Kasumi-1 (cell line): Measurements from ENCODE around the gene WDFY4.

Experiments
- DNase-seq, 2 experiments: peaks; one replicate each; lab custom pipeline; 2025; lab: John Stamatoyannopoulos, UW

WDFY4 gene

DNA sequence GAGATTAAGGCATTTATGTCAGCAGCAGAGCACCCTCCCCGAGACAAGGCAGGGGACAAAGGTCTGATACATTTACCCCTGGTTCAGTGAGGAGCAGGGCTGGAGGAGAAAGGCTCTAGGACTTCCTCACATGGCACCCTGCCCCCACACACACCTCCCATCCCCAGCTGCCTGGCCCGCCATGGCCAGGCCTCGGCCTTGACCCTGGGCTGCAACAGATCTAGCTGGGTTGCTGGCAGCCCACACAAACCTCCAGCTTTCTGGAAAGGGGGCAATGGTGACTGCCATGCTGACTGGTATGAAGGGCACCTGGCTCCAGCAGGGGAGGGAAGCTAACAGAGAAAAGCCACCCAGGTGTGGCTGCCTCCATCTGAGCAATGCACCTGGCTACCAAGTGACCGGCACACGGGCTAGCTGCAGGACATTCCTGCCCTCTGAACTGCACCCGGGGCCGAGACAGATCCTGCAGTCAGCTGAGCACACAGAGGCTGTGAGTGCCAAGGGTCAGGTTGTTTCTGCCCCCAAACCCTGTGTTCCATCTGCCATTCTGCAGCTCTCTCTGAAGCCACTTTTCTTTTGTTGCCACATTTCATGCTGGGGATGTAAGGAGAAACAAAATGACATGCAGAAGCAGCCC, 340.8 kb downstream of the WDFY4 start:
- no peak for DNase-seq

DNA sequence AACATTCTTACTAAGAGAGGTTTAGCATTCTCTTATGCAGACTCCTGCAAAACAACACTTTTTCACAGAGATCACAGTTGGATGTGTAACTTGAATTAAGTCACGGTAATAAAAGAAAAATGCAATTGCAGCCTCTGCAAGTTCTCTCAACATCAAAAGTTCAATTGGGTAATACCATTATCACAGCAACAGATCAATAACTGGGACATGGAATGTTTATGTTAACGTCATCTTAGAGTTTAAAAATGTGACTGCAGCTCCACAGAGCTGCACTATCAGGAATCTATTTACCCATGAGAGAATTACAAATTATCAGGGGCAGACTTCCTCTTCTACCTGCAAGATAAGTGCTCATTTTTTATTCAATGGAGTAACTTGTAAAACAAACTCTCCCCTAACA, 344.0 kb downstream of the WDFY4 start:
- DNase-seq = no peak

DNA sequence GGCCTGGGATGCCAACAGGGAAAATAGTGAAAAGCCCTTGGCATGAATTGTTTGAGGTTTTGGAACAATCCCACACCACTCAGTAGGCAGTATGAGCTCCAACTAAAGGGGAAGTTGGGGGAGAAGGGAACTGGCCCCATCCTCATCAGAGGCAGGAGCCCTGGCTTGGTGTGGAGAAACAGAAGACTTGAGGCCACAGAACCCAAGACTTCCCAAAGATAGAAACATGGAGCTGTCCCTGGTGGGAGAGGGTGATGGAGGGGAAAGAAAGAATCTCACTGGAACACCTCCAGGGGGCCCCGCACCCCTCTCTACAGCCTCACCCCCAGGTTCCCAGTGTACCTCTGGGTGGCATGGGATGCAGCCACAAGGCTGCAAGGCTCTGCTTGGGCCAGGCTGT, 345.0 kb downstream of the WDFY4 start:
- no peak for DNase-seq
